IPS DF 19.7 (cell line): ENCODE data around the gene CYTH2.

Source experiments
- DNase-seq: peaks from one replicate; pipeline ENCODE4 v3.0.0-alpha.2; 2013; ENCODE audit warnings: low read depth, low spot score

Gene CYTH2

GRCh38 chr19:48469289-48469881 lies at the start of gene CYTH2:
CYTH2 (plus strand) TSS chr19:48469369; CDS start chr19:48469508, 139 bp downstream.
- DNase-seq = no peak

- no peak for DNase-seq
Observed at GRCh38 chr19:48421548-48421947, 47.6 kb upstream of the CYTH2 start.

GRCh38 chr19:48424694-48425219 lies 44.4 kb upstream of the CYTH2 start:
- no peak for DNase-seq

GRCh38 chr19:48428670-48429069 lies 40.5 kb upstream of the CYTH2 start:
- DNase-seq = no peak

- no peak for DNase-seq
Observed at GRCh38 chr19:48433337-48433736, 35.8 kb upstream of the CYTH2 start.

GRCh38 chr19:48436586-48436985 lies 32.6 kb upstream of the CYTH2 start:
- no peak for DNase-seq

GRCh38 chr19:48441360-48442050 lies 27.7 kb upstream of the CYTH2 start:
- no peak for DNase-seq

- DNase-seq = no peak
Observed at GRCh38 chr19:48442116-48443035, 26.8 kb upstream of the CYTH2 start.

- DNase-seq = no peak
Observed at GRCh38 chr19:48443256-48443655, 25.9 kb upstream of the CYTH2 start.

GRCh38 chr19:48443731-48444128 lies 25.4 kb upstream of the CYTH2 start:
- no peak for DNase-seq

- DNase-seq = no peak
Observed at GRCh38 chr19:48444129-48444935, 24.8 kb upstream of the CYTH2 start.

GRCh38 chr19:48444936-48445200 lies 24.3 kb upstream of the CYTH2 start:
- DNase-seq = no peak

- no peak for DNase-seq
Observed at GRCh38 chr19:48445256-48445605, 23.9 kb upstream of the CYTH2 start.

- peak; percentile 96 for DNase-seq
Observed at GRCh38 chr19:48445606-48446481, 23.3 kb upstream of the CYTH2 start, which contains the start of gene GRWD1. GRWD1 (plus strand) TSS chr19:48445983; CDS start chr19:48446006, 23 bp downstream.

- DNase-seq = no peak
Observed at GRCh38 chr19:48446579-48446978, 22.6 kb upstream of the CYTH2 start.

- no peak for DNase-seq
Observed at GRCh38 chr19:48448563-48448962, 20.6 kb upstream of the CYTH2 start.

- no peak for DNase-seq
Observed at GRCh38 chr19:48450441-48450840, 18.7 kb upstream of the CYTH2 start.

GRCh38 chr19:48450863-48451262 lies 18.3 kb upstream of the CYTH2 start:
- no peak for DNase-seq

- DNase-seq = no peak
Observed at GRCh38 chr19:48451624-48452023, 17.5 kb upstream of the CYTH2 start.
